ENCODE results near the gene PLA2G1B.

DNA sequence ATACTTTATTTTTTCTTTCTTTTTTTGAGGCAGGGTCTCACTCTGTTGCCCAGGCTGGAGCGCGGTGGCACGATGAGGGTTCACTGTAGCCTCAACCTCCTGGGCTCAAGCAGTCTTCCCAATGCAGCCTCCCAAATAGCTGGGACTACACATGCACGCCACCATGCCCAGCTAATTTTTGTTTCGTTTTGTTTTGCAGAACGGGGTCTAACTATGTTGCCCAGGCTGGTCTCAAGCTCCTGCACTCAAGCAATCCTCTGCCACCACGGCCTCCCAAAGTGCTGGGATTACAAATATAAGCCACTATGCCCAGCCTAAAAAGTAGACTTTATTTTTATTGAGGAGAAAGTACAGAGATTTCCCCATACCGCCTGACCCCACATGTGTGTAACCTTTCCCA lies 46.1 kb upstream of the PLA2G1B start:
- no peak for TF ChIP-seq EZH2 (IDR thresholded peaks at IDR 0.05; ENCODE audit: borderline replicate concordance, low read depth, low read length, poor library complexity, severe bottlenecking)
- TF ChIP-seq, protein P1, sequence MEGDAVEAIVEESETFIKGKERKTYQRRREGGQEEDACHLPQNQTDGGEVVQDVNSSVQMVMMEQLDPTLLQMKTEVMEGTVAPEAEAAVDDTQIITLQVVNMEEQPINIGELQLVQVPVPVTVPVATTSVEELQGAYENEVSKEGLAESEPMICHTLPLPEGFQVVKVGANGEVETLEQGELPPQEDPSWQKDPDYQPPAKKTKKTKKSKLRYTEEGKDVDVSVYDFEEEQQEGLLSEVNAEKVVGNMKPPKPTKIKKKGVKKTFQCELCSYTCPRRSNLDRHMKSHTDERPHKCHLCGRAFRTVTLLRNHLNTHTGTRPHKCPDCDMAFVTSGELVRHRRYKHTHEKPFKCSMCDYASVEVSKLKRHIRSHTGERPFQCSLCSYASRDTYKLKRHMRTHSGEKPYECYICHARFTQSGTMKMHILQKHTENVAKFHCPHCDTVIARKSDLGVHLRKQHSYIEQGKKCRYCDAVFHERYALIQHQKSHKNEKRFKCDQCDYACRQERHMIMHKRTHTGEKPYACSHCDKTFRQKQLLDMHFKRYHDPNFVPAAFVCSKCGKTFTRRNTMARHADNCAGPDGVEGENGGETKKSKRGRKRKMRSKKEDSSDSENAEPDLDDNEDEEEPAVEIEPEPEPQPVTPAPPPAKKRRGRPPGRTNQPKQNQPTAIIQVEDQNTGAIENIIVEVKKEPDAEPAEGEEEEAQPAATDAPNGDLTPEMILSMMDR (conservative IDR thresholded peaks at IDR 0.05; ENCODE audit: low read depth, low read length): no peak

All from A673 (cell line).